Endothelial cell of umbilical vein (primary cell): ENCODE results near the gene ETS1. TPM values are rescaled to one million over a fixed set of nuclear protein-coding genes. Genes with fewer than 3 reads are reported as not detected.

Experiments used
- BruUV-seq: library from RNA; stranded (reverse); fragments of 400-500 nt; replicated peaks from 2 replicates; lab custom pipeline; 2021; lab: Mats Ljungman, UMichigan
- CTCF ChIA-PET: fragments of 300-600, 350-600 bp; sonication (Branson Sonifier 250); formaldehyde crosslinking; loops from one replicate; lab custom pipeline; 2021; ENCODE audit warnings: antibody characterized with exemption, inconsistent platforms; lab: Charles Lee
- POLR2A ChIA-PET: fragments of 300-600, 350-600 bp; sonication (Branson Sonifier 250); formaldehyde crosslinking; loops from one replicate; lab custom pipeline; 2021; ENCODE audit warnings: antibody characterized with exemption, inconsistent platforms; lab: Charles Lee
- DNase-seq: peaks from one replicate; pipeline ENCODE4 v3.0.0-alpha.2; 2011; ENCODE audit warnings: low read depth, low spot score
- FAIRE-seq: peaks from 2 replicates; lab custom pipeline; 2011; peaks lifted over from hg19 to GRCh38; lab: Jason Lieb, UNC
- H2AFZ ChIP-seq: 2 replicates; pipeline ENCODE4 v1.6.0; 2012; ENCODE audit warnings: low read depth, low read length, control low read depth, inconsistent platforms
- H3K27ac ChIP-seq: 2 replicates; pipeline ENCODE4 v1.5.1; 2011; ENCODE audit warnings: low read depth, mild to moderate bottlenecking, control low read depth, low read length, moderate library complexity; ENCODE audit not compliant: insufficient read depth
- H3K27me3 ChIP-seq, 2 experiments: 2 replicates each; pipeline versions ENCODE4 v1.6.0 to v1.6.1; 2011; ENCODE audit warnings: low read length in 2 of 2, mixed read lengths in 1 of 2; ENCODE audit not compliant: control insufficient read depth in 2 of 2, insufficient read depth in 2 of 2
- H3K36me3 ChIP-seq, 2 experiments: 2 replicates in 1 of 2; 3 replicates in 1 of 2; pipeline ENCODE4 v1.5.1; 2011; ENCODE audit warnings: low read length in 2 of 2, mild to moderate bottlenecking in 1 of 2, moderate library complexity in 1 of 2; ENCODE audit not compliant: control insufficient read depth in 2 of 2, insufficient read depth in 2 of 2; ENCODE audit errors: extremely low read depth in 1 of 2
- H3K4me1 ChIP-seq: 3 replicates; pipeline ENCODE4 v1.5.1; 2011; ENCODE audit warnings: mild to moderate bottlenecking, low read length; ENCODE audit not compliant: control insufficient read depth, insufficient read depth; ENCODE audit errors: extremely low read depth
- H3K4me2 ChIP-seq: 2 replicates; pipeline ENCODE4 v1.6.1; 2011; ENCODE audit warnings: low read length, control low read depth, mixed read lengths; ENCODE audit not compliant: insufficient read depth
- H3K4me3 ChIP-seq, 3 experiments: fragments of 200-600 bp in 1 of 3; sonication (generic), shearing (Covaris generic) in 1 of 3; replicated peaks in 1 of 3; 2 replicates each; pipeline ENCODE4 v1.5.1; 2011 to 2016; ENCODE audit warnings: control low read depth in 3 of 3, low read length in 3 of 3, mild to moderate bottlenecking in 2 of 3, inconsistent platforms in 1 of 3, low read depth in 1 of 3, moderate library complexity in 1 of 3; ENCODE audit not compliant: insufficient read depth in 1 of 3
- H3K79me2 ChIP-seq: 2 replicates; pipeline ENCODE4 v1.6.0; 2012; ENCODE audit warnings: low read length, inconsistent platforms; ENCODE audit not compliant: control insufficient read depth, insufficient read depth
- H3K9ac ChIP-seq: replicated peaks from 2 replicates; pipeline ENCODE3; 2011; ENCODE audit warnings: low read length, control low read depth; ENCODE audit not compliant: insufficient read depth; ENCODE audit errors: extremely low read depth
- H3K9me1 ChIP-seq: replicated peaks from 3 replicates; pipeline ENCODE4 v1.6.0; 2011; ENCODE audit warnings: mild to moderate bottlenecking, low read length; ENCODE audit not compliant: control insufficient read depth, insufficient read depth; ENCODE audit errors: extremely low read depth
- H3K9me3 ChIP-seq: replicated peaks from 2 replicates; pipeline ENCODE4 v1.5.1; 2012; ENCODE audit warnings: low read length, inconsistent platforms; ENCODE audit not compliant: control insufficient read depth, insufficient read depth
- H4K20me1 ChIP-seq: replicated peaks from 2 replicates; pipeline ENCODE3; 2011; ENCODE audit warnings: mild to moderate bottlenecking, low read length; ENCODE audit not compliant: control insufficient read depth, insufficient read depth; ENCODE audit errors: extremely low read depth
- EZH2 ChIP-seq: IDR thresholded peaks from 2 replicates; pipeline ENCODE4 v1.6.1; 2012; ENCODE audit warnings: borderline replicate concordance, low read depth, mild to moderate bottlenecking, moderate library complexity, low read length, inconsistent platforms; ENCODE audit not compliant: severe bottlenecking
- FOS ChIP-seq: IDR thresholded peaks from 2 replicates; pipeline ENCODE4 v1.6.1; 2011; ENCODE audit warnings: mild to moderate bottlenecking, low read length, moderate library complexity, borderline replicate concordance; ENCODE audit not compliant: insufficient read depth
- GATA2 ChIP-seq: IDR thresholded peaks from 2 replicates; pipeline ENCODE4 v1.7.0; 2011; ENCODE audit warnings: low read depth, mild to moderate bottlenecking, moderate library complexity, mixed read lengths, low read length; ENCODE audit not compliant: insufficient read length, insufficient read depth
- JUN ChIP-seq: IDR thresholded peaks from 2 replicates; pipeline ENCODE4 v1.6.1; 2011; ENCODE audit warnings: borderline replicate concordance, low read depth; ENCODE audit not compliant: insufficient read length, insufficient read depth
- MAX ChIP-seq: IDR thresholded peaks from 2 replicates; pipeline ENCODE4 v1.6.1; 2011; ENCODE audit not compliant: insufficient read depth, insufficient read length
- MYC ChIP-seq: IDR thresholded peaks from one replicate; pipeline ENCODE4 v1.6.1; 2011; ENCODE audit warnings: mild to moderate bottlenecking, low read depth, low read length
- POLR2A ChIP-seq: IDR thresholded peaks from 2 replicates; pipeline ENCODE4 v1.6.1; 2012; ENCODE audit warnings: low read depth, mild to moderate bottlenecking, control low read depth, low read length
- POLR2AphosphoS5 ChIP-seq: IDR thresholded peaks from 2 replicates; pipeline ENCODE4 v1.6.1; 2012; ENCODE audit warnings: low read depth, mild to moderate bottlenecking, control low read depth, low read length, moderate library complexity; ENCODE audit not compliant: insufficient read depth
- dilution Hi-C: fragments of 300-500 bp; cut with MboI; formaldehyde crosslinking; loops from one replicate; pipeline ENCODE4 v1.15.0; 2019; ENCODE audit warnings: low sequenced_read_pairs; ENCODE audit not compliant: extremely low pct_ligation_motif_present
- intact Hi-C: fragments of 100-400 bp; cut with micrococcal nuclease; formaldehyde crosslinking; loops from one replicate; pipeline ENCODE4 v1.10.0; 2022
- polyA plus RNA-seq, 4 experiments: library from polyadenylated mRNA; depleted of rRNA in 3 of 4; stranded (reverse) in 3 of 4; unstranded in 1 of 4; fragments of >200 nt; gene quantifications; 2 replicates each; pipeline versions ENCODE4 v1.2.1 to v1.2.3, GENCODE V29; 2011 to 2012; ENCODE audit warnings: missing spikeins in 1 of 4
- total RNA-seq: library from RNA; stranded (reverse); gene quantifications from 2 replicates; pipeline ENCODE4 v1.2.3, GENCODE V29; 2021
- TF ChIP-seq, protein P1 (sequence below), 2 donors: IDR thresholded peaks; 1 replicate in 1 of 2; 2 replicates in 1 of 2; pipeline ENCODE4 v1.5.1; 2011; ENCODE audit warnings: low read length in 2 of 2, mild to moderate bottlenecking in 2 of 2, moderate library complexity in 2 of 2, control low read depth in 1 of 2, inconsistent platforms in 1 of 2, low read depth in 1 of 2; ENCODE audit not compliant: insufficient read depth in 1 of 2; ENCODE audit errors: extremely low read depth in 1 of 2

The ETS1 gene
- total and polyA plus RNA-seq, 2 donors (not counting 3 experiments of a cell fraction or from before 2014, with no cell fraction given): 34.2 to 115 TPM

DNA sequence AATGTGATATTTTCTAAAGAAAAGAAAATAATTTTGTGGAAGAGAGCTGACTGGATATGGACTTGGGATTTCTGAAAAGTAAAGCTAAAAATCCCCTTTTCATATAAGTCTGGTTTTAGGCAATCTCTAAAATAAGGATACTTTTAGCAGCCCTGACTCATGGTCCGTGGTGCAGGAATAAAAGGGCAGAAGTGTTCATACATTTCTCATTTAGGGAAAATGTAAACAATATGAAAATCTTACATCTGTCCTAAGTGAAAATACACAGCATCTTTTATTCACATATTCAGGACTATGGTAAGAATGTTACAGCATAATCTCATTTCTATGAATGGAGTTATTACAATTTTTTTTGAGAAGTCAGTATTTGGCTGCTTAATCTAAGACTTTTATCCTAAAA, 735 bp upstream of the ETS1 start:
- POLR2A ChIA-PET: no interaction called here
- H3K9me3 ChIP-seq: no peaks in the 10 kb centered on the region
- H3K4me2 ChIP-seq: no peak overlapping the region
- no peaks in the 10 kb centered on the region for H3K9me1 ChIP-seq
- no peaks in the 10 kb centered on the region for H4K20me1 ChIP-seq
- CTCF ChIA-PET: interaction anchor here (1.0 to 2.0 kb wide), 5 partner anchors 12 to 47 kb away, joined by 3 to 5 read pairs (median 4); no protein-coding TSS in a partner anchor
- no peak for FAIRE-seq
- dilution Hi-C loops: no loop called here
- H3K36me3 ChIP-seq: no peaks in the 10 kb centered on the region
- DNase-seq: no peak
- peaks cover 11% of the 10 kb centered on the region for H3K4me1 ChIP-seq
- intact Hi-C loops: no loop called here
- H2AFZ ChIP-seq: no peak overlapping the region
- no peaks in the 10 kb centered on the region for H3K79me2 ChIP-seq
- no peak overlapping the region for H3K9ac ChIP-seq
- H3K4me3 ChIP-seq: no peak overlapping the region
- BruUV-seq: no TSS peak
- peaks cover 19 to 25% of the 10 kb centered on the region in 2 experiments for H3K27me3 ChIP-seq
- TF ChIP-seq GATA2 (no peak), POLR2A (no peak), POLR2AphosphoS5 (no peak), JUN (no peak), MYC (no peak), FOS (no peak), EZH2 (no peak), MAX (no peak)
- TF ChIP-seq, protein P1, sequence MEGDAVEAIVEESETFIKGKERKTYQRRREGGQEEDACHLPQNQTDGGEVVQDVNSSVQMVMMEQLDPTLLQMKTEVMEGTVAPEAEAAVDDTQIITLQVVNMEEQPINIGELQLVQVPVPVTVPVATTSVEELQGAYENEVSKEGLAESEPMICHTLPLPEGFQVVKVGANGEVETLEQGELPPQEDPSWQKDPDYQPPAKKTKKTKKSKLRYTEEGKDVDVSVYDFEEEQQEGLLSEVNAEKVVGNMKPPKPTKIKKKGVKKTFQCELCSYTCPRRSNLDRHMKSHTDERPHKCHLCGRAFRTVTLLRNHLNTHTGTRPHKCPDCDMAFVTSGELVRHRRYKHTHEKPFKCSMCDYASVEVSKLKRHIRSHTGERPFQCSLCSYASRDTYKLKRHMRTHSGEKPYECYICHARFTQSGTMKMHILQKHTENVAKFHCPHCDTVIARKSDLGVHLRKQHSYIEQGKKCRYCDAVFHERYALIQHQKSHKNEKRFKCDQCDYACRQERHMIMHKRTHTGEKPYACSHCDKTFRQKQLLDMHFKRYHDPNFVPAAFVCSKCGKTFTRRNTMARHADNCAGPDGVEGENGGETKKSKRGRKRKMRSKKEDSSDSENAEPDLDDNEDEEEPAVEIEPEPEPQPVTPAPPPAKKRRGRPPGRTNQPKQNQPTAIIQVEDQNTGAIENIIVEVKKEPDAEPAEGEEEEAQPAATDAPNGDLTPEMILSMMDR (IDR thresholded peaks at IDR 0.05; ENCODE audit: extremely low read depth in 1 of 2, insufficient read depth in 1 of 2, low read depth in 1 of 2, low read length in 2 of 2): no peak
- no peak overlapping the region for H3K27ac ChIP-seq
